Measurements from ENCODE around the gene HCFC1. TPM values are rescaled to one million over a fixed set of nuclear protein-coding genes. Genes with fewer than 3 reads are reported as not detected.
A peak's percentile ranks its signal among the peaks of the same experiment; 100 is the strongest.

Gene HCFC1
- total and polyA plus RNA-seq, 9 of the 15 experiments (the other 6 are each of a cell fraction or from before 2014, with no cell fraction given) = 2.8 to 133 (median 17.1) TPM

DNA sequence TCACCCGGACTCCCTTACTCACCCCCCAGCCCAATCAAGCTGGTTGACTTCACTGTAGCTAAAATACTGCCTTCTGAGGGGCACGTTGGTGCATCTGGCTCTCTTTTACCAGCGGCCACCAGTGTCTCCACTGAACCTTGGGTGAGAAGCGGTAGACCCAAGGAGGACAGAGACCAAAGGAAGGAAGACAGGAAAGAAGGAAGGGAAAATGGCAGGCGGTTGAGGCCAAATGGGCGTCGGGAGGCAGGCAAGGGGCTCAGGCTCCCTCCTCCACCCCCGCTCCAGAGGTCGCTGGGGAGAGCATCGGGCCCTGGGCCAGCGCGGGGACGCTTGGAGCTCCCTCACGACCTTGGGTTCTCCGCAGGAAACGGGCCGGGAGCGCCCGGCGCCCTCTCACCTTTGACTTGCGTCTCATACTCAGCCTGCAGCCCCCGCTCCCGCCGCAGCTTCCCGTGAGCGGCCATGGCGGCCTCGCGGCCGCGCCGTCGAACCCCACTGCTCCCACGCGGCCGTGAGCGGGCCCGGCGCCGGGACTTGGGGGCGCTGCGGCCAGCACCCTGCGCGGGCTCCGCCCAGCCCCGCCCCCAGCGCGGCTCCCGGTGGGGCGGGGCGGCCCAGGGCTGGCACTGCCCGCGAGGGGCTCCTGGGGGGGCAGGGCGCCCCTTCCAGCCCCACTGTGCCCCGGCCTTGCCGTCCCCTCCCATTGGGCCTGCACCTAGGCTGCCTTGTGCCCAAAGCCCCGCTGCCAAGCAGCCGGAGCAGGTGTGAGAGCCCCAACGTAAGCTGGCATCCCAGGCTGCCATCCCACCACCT, 45.7 kb downstream of the HCFC1 start, which contains the start of gene ARHGAP4 (continued):
- TF ChIP-seq, protein P1, sequence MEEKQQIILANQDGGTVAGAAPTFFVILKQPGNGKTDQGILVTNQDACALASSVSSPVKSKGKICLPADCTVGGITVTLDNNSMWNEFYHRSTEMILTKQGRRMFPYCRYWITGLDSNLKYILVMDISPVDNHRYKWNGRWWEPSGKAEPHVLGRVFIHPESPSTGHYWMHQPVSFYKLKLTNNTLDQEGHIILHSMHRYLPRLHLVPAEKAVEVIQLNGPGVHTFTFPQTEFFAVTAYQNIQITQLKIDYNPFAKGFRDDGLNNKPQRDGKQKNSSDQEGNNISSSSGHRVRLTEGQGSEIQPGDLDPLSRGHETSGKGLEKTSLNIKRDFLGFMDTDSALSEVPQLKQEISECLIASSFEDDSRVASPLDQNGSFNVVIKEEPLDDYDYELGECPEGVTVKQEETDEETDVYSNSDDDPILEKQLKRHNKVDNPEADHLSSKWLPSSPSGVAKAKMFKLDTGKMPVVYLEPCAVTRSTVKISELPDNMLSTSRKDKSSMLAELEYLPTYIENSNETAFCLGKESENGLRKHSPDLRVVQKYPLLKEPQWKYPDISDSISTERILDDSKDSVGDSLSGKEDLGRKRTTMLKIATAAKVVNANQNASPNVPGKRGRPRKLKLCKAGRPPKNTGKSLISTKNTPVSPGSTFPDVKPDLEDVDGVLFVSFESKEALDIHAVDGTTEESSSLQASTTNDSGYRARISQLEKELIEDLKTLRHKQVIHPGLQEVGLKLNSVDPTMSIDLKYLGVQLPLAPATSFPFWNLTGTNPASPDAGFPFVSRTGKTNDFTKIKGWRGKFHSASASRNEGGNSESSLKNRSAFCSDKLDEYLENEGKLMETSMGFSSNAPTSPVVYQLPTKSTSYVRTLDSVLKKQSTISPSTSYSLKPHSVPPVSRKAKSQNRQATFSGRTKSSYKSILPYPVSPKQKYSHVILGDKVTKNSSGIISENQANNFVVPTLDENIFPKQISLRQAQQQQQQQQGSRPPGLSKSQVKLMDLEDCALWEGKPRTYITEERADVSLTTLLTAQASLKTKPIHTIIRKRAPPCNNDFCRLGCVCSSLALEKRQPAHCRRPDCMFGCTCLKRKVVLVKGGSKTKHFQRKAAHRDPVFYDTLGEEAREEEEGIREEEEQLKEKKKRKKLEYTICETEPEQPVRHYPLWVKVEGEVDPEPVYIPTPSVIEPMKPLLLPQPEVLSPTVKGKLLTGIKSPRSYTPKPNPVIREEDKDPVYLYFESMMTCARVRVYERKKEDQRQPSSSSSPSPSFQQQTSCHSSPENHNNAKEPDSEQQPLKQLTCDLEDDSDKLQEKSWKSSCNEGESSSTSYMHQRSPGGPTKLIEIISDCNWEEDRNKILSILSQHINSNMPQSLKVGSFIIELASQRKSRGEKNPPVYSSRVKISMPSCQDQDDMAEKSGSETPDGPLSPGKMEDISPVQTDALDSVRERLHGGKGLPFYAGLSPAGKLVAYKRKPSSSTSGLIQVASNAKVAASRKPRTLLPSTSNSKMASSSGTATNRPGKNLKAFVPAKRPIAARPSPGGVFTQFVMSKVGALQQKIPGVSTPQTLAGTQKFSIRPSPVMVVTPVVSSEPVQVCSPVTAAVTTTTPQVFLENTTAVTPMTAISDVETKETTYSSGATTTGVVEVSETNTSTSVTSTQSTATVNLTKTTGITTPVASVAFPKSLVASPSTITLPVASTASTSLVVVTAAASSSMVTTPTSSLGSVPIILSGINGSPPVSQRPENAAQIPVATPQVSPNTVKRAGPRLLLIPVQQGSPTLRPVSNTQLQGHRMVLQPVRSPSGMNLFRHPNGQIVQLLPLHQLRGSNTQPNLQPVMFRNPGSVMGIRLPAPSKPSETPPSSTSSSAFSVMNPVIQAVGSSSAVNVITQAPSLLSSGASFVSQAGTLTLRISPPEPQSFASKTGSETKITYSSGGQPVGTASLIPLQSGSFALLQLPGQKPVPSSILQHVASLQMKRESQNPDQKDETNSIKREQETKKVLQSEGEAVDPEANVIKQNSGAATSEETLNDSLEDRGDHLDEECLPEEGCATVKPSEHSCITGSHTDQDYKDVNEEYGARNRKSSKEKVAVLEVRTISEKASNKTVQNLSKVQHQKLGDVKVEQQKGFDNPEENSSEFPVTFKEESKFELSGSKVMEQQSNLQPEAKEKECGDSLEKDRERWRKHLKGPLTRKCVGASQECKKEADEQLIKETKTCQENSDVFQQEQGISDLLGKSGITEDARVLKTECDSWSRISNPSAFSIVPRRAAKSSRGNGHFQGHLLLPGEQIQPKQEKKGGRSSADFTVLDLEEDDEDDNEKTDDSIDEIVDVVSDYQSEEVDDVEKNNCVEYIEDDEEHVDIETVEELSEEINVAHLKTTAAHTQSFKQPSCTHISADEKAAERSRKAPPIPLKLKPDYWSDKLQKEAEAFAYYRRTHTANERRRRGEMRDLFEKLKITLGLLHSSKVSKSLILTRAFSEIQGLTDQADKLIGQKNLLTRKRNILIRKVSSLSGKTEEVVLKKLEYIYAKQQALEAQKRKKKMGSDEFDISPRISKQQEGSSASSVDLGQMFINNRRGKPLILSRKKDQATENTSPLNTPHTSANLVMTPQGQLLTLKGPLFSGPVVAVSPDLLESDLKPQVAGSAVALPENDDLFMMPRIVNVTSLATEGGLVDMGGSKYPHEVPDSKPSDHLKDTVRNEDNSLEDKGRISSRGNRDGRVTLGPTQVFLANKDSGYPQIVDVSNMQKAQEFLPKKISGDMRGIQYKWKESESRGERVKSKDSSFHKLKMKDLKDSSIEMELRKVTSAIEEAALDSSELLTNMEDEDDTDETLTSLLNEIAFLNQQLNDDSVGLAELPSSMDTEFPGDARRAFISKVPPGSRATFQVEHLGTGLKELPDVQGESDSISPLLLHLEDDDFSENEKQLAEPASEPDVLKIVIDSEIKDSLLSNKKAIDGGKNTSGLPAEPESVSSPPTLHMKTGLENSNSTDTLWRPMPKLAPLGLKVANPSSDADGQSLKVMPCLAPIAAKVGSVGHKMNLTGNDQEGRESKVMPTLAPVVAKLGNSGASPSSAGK (IDR thresholded peaks at IDR 0.05) = peak; percentile 77
- no peak for TF ChIP-seq ZNF384 (IDR thresholded peaks at IDR 0.05; ENCODE audit: low read depth, low read length)
- TF ChIP-seq IRF2 (CRISPR knock-in tag; IDR thresholded peaks at IDR 0.05) = no peak
- peak in 1 of 2 experiments; percentile 28; a peak in 1 of 3 replicates for TF ChIP-seq CBX3 (IDR thresholded peaks at IDR 0.05; ENCODE audit: borderline replicate concordance in 1 of 2, low read length in 2 of 2)
- TF ChIP-seq RBM15 (IDR thresholded peaks at IDR 0.05; ENCODE audit: insufficient read depth, low read length) = no peak
- TF ChIP-seq SRSF3 (IDR thresholded peaks at IDR 0.05; ENCODE audit: insufficient read depth, low read length) = no peak
- peak; percentile 67; the same call in 1 of the 2 replicates for TF ChIP-seq RB1 (IDR thresholded peaks at IDR 0.05; ENCODE audit: low read depth)
- TF ChIP-seq NBN (IDR thresholded peaks at IDR 0.05; ENCODE audit: low read depth) = no peak
- peak; percentile 70 for TF ChIP-seq ZNF316 (IDR thresholded peaks at IDR 0.05)
- TF ChIP-seq, protein P2, sequence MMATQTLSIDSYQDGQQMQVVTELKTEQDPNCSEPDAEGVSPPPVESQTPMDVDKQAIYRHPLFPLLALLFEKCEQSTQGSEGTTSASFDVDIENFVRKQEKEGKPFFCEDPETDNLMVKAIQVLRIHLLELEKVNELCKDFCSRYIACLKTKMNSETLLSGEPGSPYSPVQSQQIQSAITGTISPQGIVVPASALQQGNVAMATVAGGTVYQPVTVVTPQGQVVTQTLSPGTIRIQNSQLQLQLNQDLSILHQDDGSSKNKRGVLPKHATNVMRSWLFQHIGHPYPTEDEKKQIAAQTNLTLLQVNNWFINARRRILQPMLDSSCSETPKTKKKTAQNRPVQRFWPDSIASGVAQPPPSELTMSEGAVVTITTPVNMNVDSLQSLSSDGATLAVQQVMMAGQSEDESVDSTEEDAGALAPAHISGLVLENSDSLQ (IDR thresholded peaks at IDR 0.05) = no peak
- no peak for TF ChIP-seq ZNF253 (CRISPR knock-in tag; conservative IDR thresholded peaks at IDR 0.05)
- TF ChIP-seq ZNF785 (CRISPR knock-in tag; IDR thresholded peaks at IDR 0.05) = no peak
- TF ChIP-seq ZNF551 (CRISPR knock-in tag; IDR thresholded peaks at IDR 0.05) = no peak
- TF ChIP-seq TRIM28 (IDR thresholded peaks at IDR 0.05) = no peak
